Adipocyte (in vitro differentiated cells): ENCODE data around the gene FBF1.

Experiments
- DNase-seq: peaks from one replicate; pipeline ENCODE4 v3.0.0-alpha.2; 2015; ENCODE audit warnings: low read depth
- H3K27me3 ChIP-seq: replicated peaks from 2 replicates; pipeline ENCODE4 v1.7.0; 2013; ENCODE audit warnings: mild to moderate bottlenecking, low read length, moderate library complexity; ENCODE audit not compliant: control insufficient read depth, insufficient read depth
- H3K36me3 ChIP-seq: 2 replicates; pipeline ENCODE4 v1.7.0; 2013; ENCODE audit warnings: low read length, mild to moderate bottlenecking, moderate library complexity; ENCODE audit not compliant: control insufficient read depth, insufficient read depth, severe bottlenecking
- H3K4me1 ChIP-seq: 2 replicates; pipeline ENCODE4 v1.7.0; 2013; ENCODE audit warnings: mild to moderate bottlenecking, low read length, moderate library complexity; ENCODE audit not compliant: control insufficient read depth, insufficient read depth
- H3K4me3 ChIP-seq: 2 replicates; pipeline ENCODE4 v1.7.0; 2013; ENCODE audit warnings: mild to moderate bottlenecking, low read length, moderate library complexity
- H3K9ac ChIP-seq: 2 replicates; pipeline ENCODE4 v1.7.0; 2013; ENCODE audit warnings: mild to moderate bottlenecking, low read length, moderate library complexity
- H3K9me3 ChIP-seq: 2 replicates; pipeline ENCODE4 v1.7.0; 2013; ENCODE audit warnings: mild to moderate bottlenecking, low read length, moderate library complexity; ENCODE audit not compliant: control insufficient read depth

Gene FBF1

GRCh38 chr17:75899767-75900468 lies 40.9 kb downstream of the FBF1 start:
- peaks cover 37% of the 10 kb centered on the region for H3K36me3 ChIP-seq
- H3K9ac ChIP-seq = no peak overlapping the region
- H3K4me1 ChIP-seq = peaks cover 20% of the 10 kb centered on the region
- H3K4me3 ChIP-seq = no peak overlapping the region
- no peak for DNase-seq
- no peaks in the 10 kb centered on the region for H3K9me3 ChIP-seq
- no peaks in the 10 kb centered on the region for H3K27me3 ChIP-seq

GRCh38 chr17:75899353-75899752 lies 41.5 kb downstream of the FBF1 start:
- DNase-seq = no peak
- peaks cover 25% of the 10 kb centered on the region for H3K4me1 ChIP-seq
- no peak overlapping the region for H3K4me3 ChIP-seq
- no peak overlapping the region for H3K9ac ChIP-seq
- no peaks in the 10 kb centered on the region for H3K9me3 ChIP-seq
- no peaks in the 10 kb centered on the region for H3K27me3 ChIP-seq
- H3K36me3 ChIP-seq = peaks cover 37% of the 10 kb centered on the region

- Histone ChIP-seq H3K36me3 (peaks cover 37% of the 10 kb centered on the region), H3K4me3 (no peak overlapping the region), H3K9ac (no peak overlapping the region), H3K9me3 (no peaks in the 10 kb centered on the region), H3K4me1 (peaks cover 26% of the 10 kb centered on the region), H3K27me3 (no peaks in the 10 kb centered on the region)
- DNase-seq = no peak
These were observed 42.1 kb downstream of the FBF1 start for GRCh38 chr17:75898791-75899190.

GRCh38 chr17:75898065-75898464 lies 42.8 kb downstream of the FBF1 start:
- H3K36me3 ChIP-seq = peaks cover 37% of the 10 kb centered on the region
- no peak overlapping the region for H3K9ac ChIP-seq
- H3K4me1 ChIP-seq = peaks cover 26% of the 10 kb centered on the region
- H3K4me3 ChIP-seq = no peak overlapping the region
- H3K27me3 ChIP-seq = no peaks in the 10 kb centered on the region
- H3K9me3 ChIP-seq = no peaks in the 10 kb centered on the region
- DNase-seq = no peak

- H3K4me3 ChIP-seq = peak overlapping the region; percentile 67
- no peaks in the 10 kb centered on the region for H3K27me3 ChIP-seq
- peak overlapping the region; percentile 93 for H3K9ac ChIP-seq
- H3K4me1 ChIP-seq = peaks cover 26% of the 10 kb centered on the region
- DNase-seq = no peak
- peaks cover 37% of the 10 kb centered on the region for H3K36me3 ChIP-seq
- no peaks in the 10 kb centered on the region for H3K9me3 ChIP-seq
These were observed 43.5 kb downstream of the FBF1 start for GRCh38 chr17:75897160-75898019.

GRCh38 chr17:75896415-75897159 lies 44.3 kb downstream of the FBF1 start, which contains the start of gene TRIM65:
TRIM65 (minus strand) TSS chr17:75896951; CDS start chr17:75896937, 14 bp downstream.
- H3K27me3 ChIP-seq = no peaks in the 10 kb centered on the region
- H3K9ac ChIP-seq = peak within 1 kb of the TSS; percentile 93
- H3K9me3 ChIP-seq = no peaks in the 10 kb centered on the region
- H3K4me3 ChIP-seq = peak within 1 kb of the TSS; percentile 85
- peaks cover 34% of the 10 kb centered on the region for H3K36me3 ChIP-seq
- peaks cover 30% of the 10 kb centered on the region for H3K4me1 ChIP-seq
- DNase-seq = peak; percentile 93

- H3K4me1 ChIP-seq = peaks cover 30% of the 10 kb centered on the region
- no peaks in the 10 kb centered on the region for H3K9me3 ChIP-seq
- H3K4me3 ChIP-seq = peak overlapping the region; percentile 85
- peak; percentile 24 for DNase-seq
- H3K27me3 ChIP-seq = no peaks in the 10 kb centered on the region
- H3K9ac ChIP-seq = peak overlapping the region; percentile 93
- H3K36me3 ChIP-seq = peaks cover 27% of the 10 kb centered on the region
These were observed 45.3 kb downstream of the FBF1 start for GRCh38 chr17:75895370-75896155.

- no peak overlapping the region for H3K9ac ChIP-seq
- no peaks in the 10 kb centered on the region for H3K9me3 ChIP-seq
- H3K36me3 ChIP-seq = peaks cover 19% of the 10 kb centered on the region
- DNase-seq = no peak
- H3K4me1 ChIP-seq = peaks cover 30% of the 10 kb centered on the region
- H3K4me3 ChIP-seq = peak overlapping the region; percentile 85
- no peaks in the 10 kb centered on the region for H3K27me3 ChIP-seq
These were observed 46.7 kb downstream of the FBF1 start for GRCh38 chr17:75894049-75894733.

GRCh38 chr17:75893305-75894048 lies 47.4 kb downstream of the FBF1 start:
- H3K36me3 ChIP-seq = peaks cover 12% of the 10 kb centered on the region
- no peaks in the 10 kb centered on the region for H3K9me3 ChIP-seq
- no peak overlapping the region for H3K9ac ChIP-seq
- H3K27me3 ChIP-seq = no peaks in the 10 kb centered on the region
- H3K4me3 ChIP-seq = no peak overlapping the region
- DNase-seq = no peak
- H3K4me1 ChIP-seq = peaks cover 30% of the 10 kb centered on the region
